Activated T-helper 17 cell treated with anti-CD3 and anti-CD28 coated beads, Interleukin-2, amount 50 U/mL, for 72 hours (primary cell): Measurements from ENCODE around the gene KRTAP5-4. TPM values are rescaled to one million over a fixed set of nuclear protein-coding genes. Genes with fewer than 3 reads are reported as not detected.
"Not testable (repeated sequence)": the region's sequence is repeated elsewhere in the genome, so short reads cannot be mapped to it uniquely, and the experiment has no call there.

Experiments used
- ATAC-seq: fragments of 150-1000 bp; cut with Tn5 transposase; replicated peaks from 2 replicates; pipeline ENCODE4 v1.10.0; 2021; ENCODE audit warnings: mild to moderate bottlenecking, moderate library complexity
- H3K27ac Mint-ChIP-seq: one replicate; pipeline ENCODE4 v1.8.0; 2022; ENCODE audit warnings: mixed read lengths
- H3K27me3 Mint-ChIP-seq: one replicate; pipeline ENCODE4 v1.8.0; 2022; ENCODE audit warnings: mixed read lengths
- H3K36me3 Mint-ChIP-seq: one replicate; pipeline ENCODE4 v1.8.0; 2022; ENCODE audit warnings: low read depth, mild to moderate bottlenecking, mixed read lengths
- H3K4me1 Mint-ChIP-seq: one replicate; pipeline ENCODE4 v1.8.0; 2022; ENCODE audit warnings: mixed read lengths
- H3K4me3 Mint-ChIP-seq: one replicate; pipeline ENCODE4 v1.8.0; 2022; ENCODE audit warnings: mild to moderate bottlenecking, mixed read lengths
- H3K9me3 Mint-ChIP-seq: one replicate; pipeline ENCODE4 v1.8.0; 2022; ENCODE audit warnings: mixed read lengths
- total RNA-seq, 2 donors: library from RNA; stranded (reverse); gene quantifications; one replicate each; pipeline ENCODE4 v1.2.3, GENCODE V29; 2022

Gene KRTAP5-4
- total RNA-seq, 2 donors from 2014 or later, result not detected

- Mint-ChIP-seq H3K4me3 (peak overlapping the region; percentile 76), H3K4me1 (peaks cover 13% of the 10 kb centered on the region), H3K27ac (peak overlapping the region; percentile 83)
- peak; percentile 73 for ATAC-seq
- H3K36me3 Mint-ChIP-seq, H3K27me3 Mint-ChIP-seq, H3K9me3 Mint-ChIP-seq: not testable (repeated sequence)
Measured at GRCh38 chr11:1589191-1589963, 32.6 kb downstream of the KRTAP5-4 start.

DNA sequence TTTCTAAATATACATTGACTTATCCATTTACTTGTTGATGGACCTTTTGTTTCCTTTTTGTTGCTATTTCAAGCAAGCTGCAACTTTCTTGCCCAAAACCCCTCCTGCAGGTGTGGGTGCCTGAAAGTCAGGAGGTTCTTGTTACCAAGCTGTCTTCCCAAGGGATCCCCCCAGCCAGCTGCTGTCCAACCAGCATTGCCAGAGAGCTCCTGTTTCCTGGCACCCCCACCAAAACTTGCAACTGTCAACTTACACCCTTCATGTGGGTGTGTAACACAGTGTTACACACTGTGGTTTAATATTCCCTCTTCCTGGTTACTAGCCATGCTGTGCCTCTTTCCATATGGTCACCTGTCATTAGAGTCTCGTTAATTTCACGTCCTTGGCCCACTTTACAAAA is 35.2 kb downstream of the KRTAP5-4 start:
- H3K27me3 Mint-ChIP-seq, result no peaks in the 10 kb centered on the region
- H3K27ac Mint-ChIP-seq, result no peak overlapping the region
- no peak overlapping the region for H3K4me3 Mint-ChIP-seq
- H3K36me3 Mint-ChIP-seq, result no peaks in the 10 kb centered on the region
- H3K4me1 Mint-ChIP-seq, result peaks cover 13% of the 10 kb centered on the region
- peaks cover 4% of the 10 kb centered on the region for H3K9me3 Mint-ChIP-seq
- ATAC-seq, result no peak

GRCh38 chr11:1584661-1585370 is 37.1 kb downstream of the KRTAP5-4 start, which contains the start of gene KRTAP5-1:
Gene KRTAP5-1, minus strand, starts transcription at chr11:1585283. Its CDS starts 34 bp downstream, at chr11:1585249.
- H3K36me3 Mint-ChIP-seq, H3K9me3 Mint-ChIP-seq, H3K4me3 Mint-ChIP-seq, H3K27me3 Mint-ChIP-seq, H3K27ac Mint-ChIP-seq, ATAC-seq: not testable (repeated sequence)
- H3K4me1 Mint-ChIP-seq, result peaks cover 13% of the 10 kb centered on the region

GRCh38 chr11:1582909-1583308 is 39.0 kb downstream of the KRTAP5-4 start:
- H3K36me3 Mint-ChIP-seq, H3K27me3 Mint-ChIP-seq, H3K4me3 Mint-ChIP-seq, H3K27ac Mint-ChIP-seq, H3K9me3 Mint-ChIP-seq, ATAC-seq, H3K4me1 Mint-ChIP-seq: not testable (repeated sequence)

DNA sequence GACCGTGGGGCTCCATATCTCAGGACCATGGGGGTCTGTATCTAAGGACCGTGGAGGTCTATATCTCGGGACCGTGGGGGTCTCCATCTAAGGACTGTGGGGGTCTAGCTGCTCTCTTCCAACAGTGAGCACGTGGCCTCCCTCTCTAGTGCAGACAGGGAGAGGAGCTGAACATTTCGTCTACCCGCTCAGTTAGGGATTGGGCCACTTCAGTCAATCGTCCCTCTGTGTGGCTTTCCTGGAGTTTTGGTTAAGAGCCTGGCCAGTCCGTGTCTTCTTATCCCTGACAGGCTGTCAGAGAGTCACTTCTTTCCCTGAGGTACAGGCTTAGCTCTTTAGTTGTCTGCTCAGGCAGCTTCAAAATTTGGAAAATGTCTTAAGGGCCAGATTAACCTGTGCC is 40.0 kb downstream of the KRTAP5-4 start:
- H3K4me3 Mint-ChIP-seq, result no peak overlapping the region
- no peak for ATAC-seq
- no peaks in the 10 kb centered on the region for H3K9me3 Mint-ChIP-seq
- H3K27me3 Mint-ChIP-seq, result no peaks in the 10 kb centered on the region
- no peaks in the 10 kb centered on the region for H3K4me1 Mint-ChIP-seq
- H3K36me3 Mint-ChIP-seq, result no peaks in the 10 kb centered on the region
- no peak overlapping the region for H3K27ac Mint-ChIP-seq

DNA sequence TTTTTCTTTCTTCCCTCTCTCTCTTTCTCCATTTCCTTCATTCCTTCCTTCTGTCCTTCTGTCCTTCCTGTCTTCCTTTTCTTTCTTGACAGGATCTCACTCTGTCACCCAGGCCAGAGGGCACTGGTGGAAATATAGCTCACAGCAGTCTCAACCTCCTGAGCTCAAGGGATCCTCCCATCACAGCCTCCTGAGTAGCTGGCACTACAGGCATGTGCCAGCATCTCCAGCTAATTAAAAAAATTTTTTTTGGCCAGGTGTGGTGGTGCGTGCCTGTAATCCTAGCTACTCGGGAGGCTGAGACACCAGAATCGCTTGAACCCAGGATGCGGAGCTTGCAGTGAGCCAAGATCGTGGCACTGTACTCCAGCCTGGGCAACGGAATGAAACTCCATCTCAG is 45.1 kb downstream of the KRTAP5-4 start:
- ATAC-seq, result no peak
- H3K27me3 Mint-ChIP-seq, result no peaks in the 10 kb centered on the region
- no peaks in the 10 kb centered on the region for H3K4me1 Mint-ChIP-seq
- no peak overlapping the region for H3K4me3 Mint-ChIP-seq
- H3K9me3 Mint-ChIP-seq, result no peaks in the 10 kb centered on the region
- no peak overlapping the region for H3K27ac Mint-ChIP-seq
- H3K36me3 Mint-ChIP-seq, result no peaks in the 10 kb centered on the region

DNA sequence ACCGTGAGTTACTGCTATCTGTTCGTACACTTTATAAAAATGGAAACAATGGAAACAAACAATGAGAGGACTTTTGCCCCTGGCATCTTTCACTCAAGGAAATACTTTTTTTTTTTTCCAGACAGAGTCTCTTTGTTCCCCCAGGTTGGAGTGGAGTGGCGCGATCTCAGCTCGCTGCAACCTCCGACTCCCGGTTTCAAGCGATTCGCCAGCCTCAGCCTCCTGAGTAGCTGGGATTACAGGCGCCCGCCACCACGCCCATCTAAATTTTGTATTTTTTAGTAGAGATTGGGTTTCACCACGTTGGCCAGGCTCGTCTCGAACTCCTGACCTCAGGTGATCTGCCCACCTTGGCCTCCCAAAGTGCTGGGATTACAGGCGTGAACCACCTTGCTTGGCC is 46.2 kb downstream of the KRTAP5-4 start:
- not testable (repeated sequence) for H3K4me1 Mint-ChIP-seq, H3K27me3 Mint-ChIP-seq, H3K9me3 Mint-ChIP-seq, H3K36me3 Mint-ChIP-seq, H3K27ac Mint-ChIP-seq, ATAC-seq
- H3K4me3 Mint-ChIP-seq, result peak overlapping the region; percentile 30

GRCh38 chr11:1574933-1575242 is 47.0 kb downstream of the KRTAP5-4 start:
- ATAC-seq, result no peak
- Mint-ChIP-seq H3K27ac (no peak overlapping the region), H3K27me3 (no peaks in the 10 kb centered on the region), H3K36me3 (no peaks in the 10 kb centered on the region), H3K9me3 (no peaks in the 10 kb centered on the region), H3K4me3 (peak overlapping the region; percentile 30), H3K4me1 (no peaks in the 10 kb centered on the region)

GRCh38 chr11:1574238-1574932 is 47.6 kb downstream of the KRTAP5-4 start:
- Mint-ChIP-seq H3K9me3 (no peaks in the 10 kb centered on the region), H3K27me3 (no peaks in the 10 kb centered on the region), H3K36me3 (no peaks in the 10 kb centered on the region), H3K27ac (no peak overlapping the region), H3K4me3 (peak overlapping the region; percentile 70), H3K4me1 (no peaks in the 10 kb centered on the region)
- ATAC-seq, result peak; percentile 59

- Mint-ChIP-seq H3K9me3 (no peaks in the 10 kb centered on the region), H3K4me1 (no peaks in the 10 kb centered on the region), H3K36me3 (no peaks in the 10 kb centered on the region), H3K27ac (peak overlapping the region; percentile 43), H3K4me3 (peak overlapping the region; percentile 70), H3K27me3 (no peaks in the 10 kb centered on the region)
- ATAC-seq, result no peak
Measured at GRCh38 chr11:1573903-1574237, 48.1 kb downstream of the KRTAP5-4 start.

GRCh38 chr11:1573077-1573902 is 48.6 kb downstream of the KRTAP5-4 start:
- Mint-ChIP-seq H3K4me1 (no peaks in the 10 kb centered on the region), H3K36me3 (no peaks in the 10 kb centered on the region), H3K27ac (peak overlapping the region; percentile 43)

GRCh38 chr11:1572197-1573076 is 49.5 kb downstream of the KRTAP5-4 start, which contains the start of gene DUSP8:
Gene DUSP8, minus strand, starts transcription at chr11:1572271. Its CDS starts 6,445 bp downstream, at chr11:1565826.
- no peaks in the 10 kb centered on the region for H3K4me1 Mint-ChIP-seq
- H3K27me3 Mint-ChIP-seq, result no peaks in the 10 kb centered on the region
- no peaks in the 10 kb centered on the region for H3K36me3 Mint-ChIP-seq
- peak; percentile 79 for ATAC-seq
- H3K9me3 Mint-ChIP-seq, result no peaks in the 10 kb centered on the region
- no peak within 1 kb of the TSS for H3K27ac Mint-ChIP-seq
- peak within 1 kb of the TSS; percentile 70 for H3K4me3 Mint-ChIP-seq

More at GRCh38 chr11:1573077-1573902, 48.6 kb downstream of the KRTAP5-4 start:
- Mint-ChIP-seq H3K4me3 (peak overlapping the region; percentile 70), H3K9me3 (no peaks in the 10 kb centered on the region), H3K27me3 (no peaks in the 10 kb centered on the region)
- ATAC-seq, result peak; percentile 27

DNA sequence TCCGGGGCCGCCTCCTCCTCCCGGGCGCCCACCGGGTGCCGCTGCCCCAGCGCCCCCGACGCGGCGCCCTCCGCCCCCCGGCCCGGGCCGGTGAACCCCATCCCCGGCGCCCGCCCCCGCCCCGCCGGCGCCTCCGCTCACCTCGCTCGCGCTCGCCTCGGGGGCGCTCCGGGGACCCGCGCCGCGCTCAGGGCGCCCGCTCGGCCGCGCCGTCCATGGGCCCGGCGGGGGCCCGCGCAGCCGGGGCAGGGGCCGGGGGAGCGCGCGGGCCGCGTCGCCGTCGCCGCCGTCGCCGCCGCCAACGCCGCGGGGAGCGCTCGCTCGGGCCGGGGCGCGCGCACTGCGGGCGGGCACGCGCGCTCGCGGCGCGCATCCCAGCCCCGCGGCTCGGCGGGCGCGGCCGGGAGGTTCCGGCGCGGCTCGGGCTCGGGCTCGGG is 50.2 kb downstream of the KRTAP5-4 start:
- H3K27ac Mint-ChIP-seq, result no peak overlapping the region
- H3K4me3 Mint-ChIP-seq, result no peak overlapping the region
- H3K27me3 Mint-ChIP-seq, result no peaks in the 10 kb centered on the region
- ATAC-seq, result peak; percentile 15
- no peaks in the 10 kb centered on the region for H3K9me3 Mint-ChIP-seq
- no peaks in the 10 kb centered on the region for H3K4me1 Mint-ChIP-seq
- H3K36me3 Mint-ChIP-seq, result no peaks in the 10 kb centered on the region
